RPMI8226 (cell line): ENCODE measurements around the gene TLR8.
A peak's percentile ranks its signal among the peaks of the same experiment; 100 is the strongest.

ENCODE experiments used
- DNase-seq: peaks from one replicate; pipeline ENCODE4 v3.0.0-alpha.2; 2015

TLR8 gene

GRCh38 chrX:12906046-12906761 is at the start of gene TLR8:
TSS of gene TLR8 (plus strand) at chrX:12906620. CDS start at chrX:12906707, 87 bp downstream.
- DNase-seq: no peak

GRCh38 chrX:12865359-12865758 is 41.1 kb upstream of the TLR8 start:
- DNase-seq: no peak

GRCh38 chrX:12866451-12867377 is 39.7 kb upstream of the TLR8 start, which contains the start of gene TLR7:
TSS of gene TLR7 (plus strand) at chrX:12867072. CDS start at chrX:12867579, 507 bp downstream.
- no peak for DNase-seq

- DNase-seq: no peak
Observed at GRCh38 chrX:12867685-12868084, 38.7 kb upstream of the TLR8 start.

- peak; percentile 21 for DNase-seq
Observed at GRCh38 chrX:12868747-12869146, 37.7 kb upstream of the TLR8 start.

GRCh38 chrX:12871257-12871656 is 35.2 kb upstream of the TLR8 start:
- DNase-seq: no peak

GRCh38 chrX:12872741-12873140 is 33.7 kb upstream of the TLR8 start:
- DNase-seq: no peak

GRCh38 chrX:12874581-12874980 is 31.8 kb upstream of the TLR8 start:
- DNase-seq: peak; percentile 21

GRCh38 chrX:12877386-12877785 is 29.0 kb upstream of the TLR8 start:
- no peak for DNase-seq

- no peak for DNase-seq
Observed at GRCh38 chrX:12878536-12878935, 27.9 kb upstream of the TLR8 start.

- DNase-seq: peak; percentile 36
Observed at GRCh38 chrX:12881914-12882313, 24.5 kb upstream of the TLR8 start.

- no peak for DNase-seq
Observed at GRCh38 chrX:12885508-12885907, 20.9 kb upstream of the TLR8 start.

- DNase-seq: no peak
Observed at GRCh38 chrX:12886545-12886944, 19.9 kb upstream of the TLR8 start.

- DNase-seq: no peak
Observed at GRCh38 chrX:12887141-12887540, 19.3 kb upstream of the TLR8 start.

GRCh38 chrX:12887767-12888166 is 18.7 kb upstream of the TLR8 start:
- no peak for DNase-seq

GRCh38 chrX:12890467-12890866 is 16.0 kb upstream of the TLR8 start:
- DNase-seq: peak; percentile 58

GRCh38 chrX:12891171-12891570 is 15.2 kb upstream of the TLR8 start:
- DNase-seq: no peak

- peak; percentile 63 for DNase-seq
Observed at GRCh38 chrX:12891915-12892506, 14.4 kb upstream of the TLR8 start.

- no peak for DNase-seq
Observed at GRCh38 chrX:12892716-12893115, 13.7 kb upstream of the TLR8 start.

GRCh38 chrX:12894074-12895030 is 12.1 kb upstream of the TLR8 start:
- peak; percentile 43 for DNase-seq

GRCh38 chrX:12895866-12896265 is 10.6 kb upstream of the TLR8 start:
- no peak for DNase-seq

- DNase-seq: no peak
Observed at GRCh38 chrX:12896935-12897334, 9.5 kb upstream of the TLR8 start.
